RWPE2 (cell line): ENCODE results near the gene TPH2.

Source experiments
- ATAC-seq: fragments of 200-7000 bp; cut with Tn5 transposase; 3 replicates; pipeline ENCODE4 v1.9.1; 2021; ENCODE audit warnings: low read depth
- DNase-seq: peaks from one replicate; pipeline ENCODE4 v3.0.0-alpha.2; 2020; ENCODE audit warnings: low spot score
- H3K27ac ChIP-seq: fragments of 450-650 bp; 2 replicates; pipeline ENCODE4 v1.5.1; 2017; ENCODE audit warnings: mild to moderate bottlenecking; ENCODE audit not compliant: poor library complexity, severe bottlenecking
- H3K27me3 ChIP-seq: fragments of 250-450 bp; sonication (Bioruptor Pico); 2 replicates; pipeline ENCODE4 v1.5.1; 2021; ENCODE audit warnings: mild to moderate bottlenecking, moderate library complexity; ENCODE audit not compliant: insufficient read depth, poor library complexity, severe bottlenecking
- H3K36me3 ChIP-seq: fragments of 250-450 bp; sonication (Bioruptor Pico); 2 replicates; pipeline ENCODE4 v1.5.1; 2020; ENCODE audit warnings: low read depth, mild to moderate bottlenecking, moderate library complexity
- H3K4me1 ChIP-seq: fragments of 250-450 bp; sonication (Bioruptor Pico); 2 replicates; pipeline ENCODE4 v1.5.1; 2021; ENCODE audit warnings: mild to moderate bottlenecking, moderate library complexity; ENCODE audit not compliant: insufficient read depth, poor library complexity, severe bottlenecking
- H3K4me3 ChIP-seq: fragments of 250-450 bp; sonication (Bioruptor Pico); 2 replicates; pipeline ENCODE4 v1.5.1; 2021; ENCODE audit warnings: mild to moderate bottlenecking, moderate library complexity; ENCODE audit not compliant: severe bottlenecking
- H3K9me3 ChIP-seq: fragments of 250-450 bp; sonication (Bioruptor Pico); 2 replicates; pipeline ENCODE4 v1.5.1; 2021; ENCODE audit warnings: mild to moderate bottlenecking, moderate library complexity; ENCODE audit not compliant: severe bottlenecking
- CTCF ChIP-seq: fragments of 450-650 bp; IDR thresholded peaks from one replicate; pipeline ENCODE4 v1.5.1; 2017; ENCODE audit warnings: mild to moderate bottlenecking, moderate library complexity; ENCODE audit not compliant: poor library complexity, severe bottlenecking

TPH2 gene

GRCh38 chr12:72075891-72076557 is 137.4 kb downstream of the TPH2 start:
- no peaks in the 10 kb centered on the region for H3K36me3 ChIP-seq
- no peaks in the 10 kb centered on the region for H3K4me1 ChIP-seq

DNA sequence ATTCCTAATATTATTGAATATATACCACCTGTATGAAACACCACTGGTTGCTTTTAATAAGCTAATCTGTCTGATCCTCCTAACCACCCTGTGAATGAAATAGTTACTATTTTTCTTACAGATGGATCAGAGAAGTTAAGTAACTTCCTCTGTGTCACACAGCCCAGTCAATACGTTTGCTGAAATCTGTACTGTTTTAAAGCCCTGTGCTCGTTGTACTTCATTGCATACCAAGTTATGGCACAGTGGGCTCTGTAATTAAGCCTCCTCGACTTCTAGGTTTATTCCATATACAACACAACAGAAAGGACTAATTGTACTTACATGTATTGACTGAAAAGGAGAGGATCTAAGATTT is 137.9 kb downstream of the TPH2 start:
- Histone ChIP-seq H3K27me3 (no peaks in the 10 kb centered on the region), H3K36me3 (no peaks in the 10 kb centered on the region), H3K4me3 (no peak overlapping the region), H3K27ac (no peak overlapping the region), H3K9me3 (no peaks in the 10 kb centered on the region), H3K4me1 (no peaks in the 10 kb centered on the region)
- TF ChIP-seq CTCF: no peak
- ATAC-seq (no peak), DNase-seq (no peak)

More at GRCh38 chr12:72075891-72076557, 137.4 kb downstream of the TPH2 start:
- TF ChIP-seq CTCF: no peak
- Histone ChIP-seq H3K9me3 (no peaks in the 10 kb centered on the region), H3K27ac (no peak overlapping the region), H3K4me3 (no peak overlapping the region), H3K27me3 (no peaks in the 10 kb centered on the region)
- ATAC-seq (no peak), DNase-seq (peak; percentile 34)

DNA sequence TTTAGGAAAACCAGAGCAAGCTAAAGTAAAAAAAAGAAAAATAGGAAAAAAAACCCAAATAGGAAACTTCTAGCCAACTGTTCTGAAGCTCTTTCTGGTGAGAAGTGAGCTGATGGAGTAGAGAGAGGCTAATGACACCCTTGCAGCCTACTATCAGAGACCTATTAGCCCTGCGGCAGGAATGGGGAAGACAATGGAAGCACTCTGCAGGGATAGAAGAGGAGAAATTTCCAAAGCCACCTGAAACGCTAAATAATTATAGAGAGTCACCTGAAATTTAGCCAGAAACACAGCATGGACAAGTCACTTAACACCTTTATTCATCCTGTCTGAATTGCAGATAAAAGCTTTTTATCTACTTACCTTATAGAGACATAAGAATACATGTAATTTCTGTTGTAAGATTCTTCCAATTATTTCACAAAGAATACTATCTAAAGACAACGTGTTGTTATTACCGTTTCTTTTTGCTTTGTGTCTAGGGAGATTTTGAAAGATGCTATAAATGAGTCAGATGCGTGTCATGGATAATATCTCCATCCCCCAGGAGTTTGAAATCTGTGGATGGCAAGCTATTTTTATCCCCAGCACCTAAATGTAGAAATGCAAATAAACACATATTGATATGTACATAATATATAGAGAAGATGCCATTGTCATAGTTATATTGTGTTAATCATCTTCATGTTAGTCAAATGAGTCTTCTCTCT is 138.6 kb downstream of the TPH2 start:
- no peaks in the 10 kb centered on the region for H3K4me1 ChIP-seq
- H3K27me3 ChIP-seq: no peaks in the 10 kb centered on the region
- ATAC-seq: no peak
- no peak overlapping the region for H3K4me3 ChIP-seq
- DNase-seq: no peak
- TF ChIP-seq CTCF: no peak
- no peaks in the 10 kb centered on the region for H3K9me3 ChIP-seq
- H3K36me3 ChIP-seq: no peaks in the 10 kb centered on the region
- no peak overlapping the region for H3K27ac ChIP-seq

GRCh38 chr12:72081777-72082176 is 143.1 kb downstream of the TPH2 start:
- no peak overlapping the region for H3K27ac ChIP-seq
- no peaks in the 10 kb centered on the region for H3K36me3 ChIP-seq
- no peaks in the 10 kb centered on the region for H3K4me1 ChIP-seq
- H3K27me3 ChIP-seq: no peaks in the 10 kb centered on the region
- no peak for ATAC-seq
- no peak overlapping the region for H3K4me3 ChIP-seq
- no peak for TF ChIP-seq CTCF
- no peaks in the 10 kb centered on the region for H3K9me3 ChIP-seq
- DNase-seq: no peak
